OCI-LY7 (cell line): ENCODE results near the gene CDYL.

ENCODE experiments used
- EZH2phosphoT487 ChIP-seq: fragments of 200-600 bp; sonication (generic); IDR thresholded peaks from 2 replicates; pipeline ENCODE4 v1.6.1; 2018; ENCODE audit warnings: low read depth, borderline replicate concordance, mild to moderate bottlenecking, mixed run types, antibody characterized with exemption, low read length, moderate library complexity, mixed read lengths
- TF ChIP-seq, protein P1 (sequence below): fragments of 200-600 bp; sonication (generic); conservative IDR thresholded peaks from 2 replicates; pipeline ENCODE4 v1.5.1; 2014; ENCODE audit warnings: mild to moderate bottlenecking, antibody characterized with exemption, low read length, moderate library complexity, mixed read lengths

GRCh38 chr6:4999586-4999985 is 223.4 kb downstream of the CDYL start:
- TF ChIP-seq, protein P1, sequence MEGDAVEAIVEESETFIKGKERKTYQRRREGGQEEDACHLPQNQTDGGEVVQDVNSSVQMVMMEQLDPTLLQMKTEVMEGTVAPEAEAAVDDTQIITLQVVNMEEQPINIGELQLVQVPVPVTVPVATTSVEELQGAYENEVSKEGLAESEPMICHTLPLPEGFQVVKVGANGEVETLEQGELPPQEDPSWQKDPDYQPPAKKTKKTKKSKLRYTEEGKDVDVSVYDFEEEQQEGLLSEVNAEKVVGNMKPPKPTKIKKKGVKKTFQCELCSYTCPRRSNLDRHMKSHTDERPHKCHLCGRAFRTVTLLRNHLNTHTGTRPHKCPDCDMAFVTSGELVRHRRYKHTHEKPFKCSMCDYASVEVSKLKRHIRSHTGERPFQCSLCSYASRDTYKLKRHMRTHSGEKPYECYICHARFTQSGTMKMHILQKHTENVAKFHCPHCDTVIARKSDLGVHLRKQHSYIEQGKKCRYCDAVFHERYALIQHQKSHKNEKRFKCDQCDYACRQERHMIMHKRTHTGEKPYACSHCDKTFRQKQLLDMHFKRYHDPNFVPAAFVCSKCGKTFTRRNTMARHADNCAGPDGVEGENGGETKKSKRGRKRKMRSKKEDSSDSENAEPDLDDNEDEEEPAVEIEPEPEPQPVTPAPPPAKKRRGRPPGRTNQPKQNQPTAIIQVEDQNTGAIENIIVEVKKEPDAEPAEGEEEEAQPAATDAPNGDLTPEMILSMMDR: no peak
- TF ChIP-seq EZH2phosphoT487: no peak
